GM10248 (cell line): ENCODE results near the gene FXYD1.
"Not testable (repeated sequence)": the region's sequence is repeated elsewhere in the genome, so short reads cannot be mapped to it uniquely, and the experiment has no call there.

Source experiments
- CTCF ChIA-PET: fragments of 300-600 bp; sonication (Branson Sonifier 250); formaldehyde crosslinking; extraction: SDS; loops from one replicate; lab custom pipeline; 2021; ENCODE audit warnings: antibody characterized with exemption; lab: Yijun Ruan, JAX
- POLR2A ChIA-PET: fragments of 350-650 bp; sonication (Branson Sonifier 250); formaldehyde crosslinking; extraction: SDS; loops from one replicate; lab custom pipeline; 2020; ENCODE audit warnings: antibody characterized with exemption; lab: Yijun Ruan, JAX
- DNase-seq: peaks from one replicate; pipeline ENCODE4 v3.0.0; 2012; ENCODE audit errors: extremely low spot score
- TF ChIP-seq, protein P1 (sequence below): IDR thresholded peaks from 2 replicates; pipeline ENCODE4 v1.5.1; 2012; ENCODE audit warnings: mild to moderate bottlenecking, low read depth; ENCODE audit errors: extremely low read depth, missing control alignments, control extremely low read depth

The FXYD1 gene

DNA sequence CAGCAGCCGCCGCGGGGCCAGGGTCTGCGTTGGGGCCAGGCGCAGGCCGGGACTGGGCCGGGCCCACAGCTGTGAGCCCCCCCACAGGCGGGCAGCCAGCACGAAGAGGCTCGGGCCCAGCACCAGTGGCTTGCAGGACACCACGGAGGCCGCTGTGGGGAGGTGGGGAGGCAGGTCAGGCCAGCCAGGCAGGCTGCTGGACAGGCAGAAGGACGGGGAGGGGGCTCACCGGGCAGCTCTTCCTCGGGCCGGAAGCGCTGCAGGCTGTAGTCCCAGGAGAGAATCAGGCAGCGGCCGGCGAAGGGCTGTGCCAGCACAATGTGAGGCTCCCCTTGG is 12.0 kb upstream of the FXYD1 start:
- TF ChIP-seq, protein P1, sequence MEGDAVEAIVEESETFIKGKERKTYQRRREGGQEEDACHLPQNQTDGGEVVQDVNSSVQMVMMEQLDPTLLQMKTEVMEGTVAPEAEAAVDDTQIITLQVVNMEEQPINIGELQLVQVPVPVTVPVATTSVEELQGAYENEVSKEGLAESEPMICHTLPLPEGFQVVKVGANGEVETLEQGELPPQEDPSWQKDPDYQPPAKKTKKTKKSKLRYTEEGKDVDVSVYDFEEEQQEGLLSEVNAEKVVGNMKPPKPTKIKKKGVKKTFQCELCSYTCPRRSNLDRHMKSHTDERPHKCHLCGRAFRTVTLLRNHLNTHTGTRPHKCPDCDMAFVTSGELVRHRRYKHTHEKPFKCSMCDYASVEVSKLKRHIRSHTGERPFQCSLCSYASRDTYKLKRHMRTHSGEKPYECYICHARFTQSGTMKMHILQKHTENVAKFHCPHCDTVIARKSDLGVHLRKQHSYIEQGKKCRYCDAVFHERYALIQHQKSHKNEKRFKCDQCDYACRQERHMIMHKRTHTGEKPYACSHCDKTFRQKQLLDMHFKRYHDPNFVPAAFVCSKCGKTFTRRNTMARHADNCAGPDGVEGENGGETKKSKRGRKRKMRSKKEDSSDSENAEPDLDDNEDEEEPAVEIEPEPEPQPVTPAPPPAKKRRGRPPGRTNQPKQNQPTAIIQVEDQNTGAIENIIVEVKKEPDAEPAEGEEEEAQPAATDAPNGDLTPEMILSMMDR: no peak
- ChIA-PET CTCF (interaction anchor here (0.9 to 7.0 kb wide), 4 partner anchors 9 to 131 kb away, joined by 4 to 58 read pairs (median 6); partner anchors contain the start of gene LGI4), POLR2A (no interaction called here)
- no peak for DNase-seq

DNA sequence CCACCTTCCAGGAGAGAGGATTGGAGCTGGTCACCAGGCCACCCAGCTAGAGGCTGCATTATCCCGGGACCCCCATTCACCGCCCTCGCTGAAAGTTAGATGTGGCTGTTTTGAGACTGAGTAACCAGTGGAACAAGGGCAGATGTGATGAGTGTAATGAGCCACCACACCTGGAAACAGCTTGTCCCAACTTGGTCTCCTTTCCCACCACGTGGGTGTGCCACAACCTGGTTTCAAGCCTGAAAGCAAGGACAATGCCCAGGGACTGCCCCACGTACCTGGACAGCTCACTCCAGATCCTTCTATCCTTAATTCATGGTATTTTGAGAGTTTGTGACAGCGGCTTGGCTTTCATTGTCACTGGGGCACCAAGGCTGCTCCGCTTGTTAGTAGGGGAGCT is 10.8 kb upstream of the FXYD1 start:
- TF ChIP-seq, protein P1: no peak
- DNase-seq: no peak
- POLR2A ChIA-PET: interaction anchor here (0.6 kb wide), 1 partner anchor 77 kb away, joined by 4 read pairs; no protein-coding TSS in a partner anchor
- CTCF ChIA-PET: interaction anchor here (1.1 to 7.0 kb wide), 5 partner anchors 8 to 132 kb away, joined by 4 to 58 read pairs (median 6); partner anchors contain the start of gene LGI4

DNA sequence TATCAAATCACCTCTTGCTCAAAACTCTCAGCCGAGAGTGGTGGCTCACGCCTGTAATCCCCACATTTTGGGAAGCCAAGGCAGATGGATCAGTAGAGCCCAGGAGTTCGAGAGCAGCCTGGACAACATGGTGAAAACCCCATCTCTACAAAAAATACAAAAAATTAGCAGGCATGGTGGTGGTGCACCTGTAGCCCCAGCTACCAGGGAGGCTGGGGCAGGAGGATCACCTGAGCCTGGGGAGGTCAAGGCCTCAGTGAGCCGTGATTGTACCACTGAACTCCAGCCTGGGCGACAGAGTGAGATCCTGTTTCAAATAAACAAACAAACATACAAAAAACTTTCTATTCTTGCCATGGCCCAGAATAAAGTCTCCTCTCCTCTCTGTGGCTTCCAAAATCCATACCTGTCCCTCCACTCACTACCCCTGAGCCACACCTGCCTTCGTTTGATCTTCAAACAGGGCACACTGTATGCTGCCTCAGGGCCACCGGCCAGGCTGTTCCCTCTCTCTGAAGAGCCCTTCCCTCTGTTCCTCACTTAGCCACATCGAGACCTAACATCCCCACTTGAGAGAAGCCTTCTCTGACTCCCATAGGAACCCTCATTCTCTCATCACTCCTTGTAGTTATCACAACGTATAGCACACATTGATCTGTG is 10.1 kb upstream of the FXYD1 start:
- TF ChIP-seq, protein P1: no peak
- no peak for DNase-seq
- ChIA-PET POLR2A (no interaction called here), CTCF (interaction anchor here (1.2 to 7.0 kb wide), 3 partner anchors 7 to 62 kb away, joined by 6 to 58 read pairs (median 7); partner anchors contain the start of gene LGI4)

DNA sequence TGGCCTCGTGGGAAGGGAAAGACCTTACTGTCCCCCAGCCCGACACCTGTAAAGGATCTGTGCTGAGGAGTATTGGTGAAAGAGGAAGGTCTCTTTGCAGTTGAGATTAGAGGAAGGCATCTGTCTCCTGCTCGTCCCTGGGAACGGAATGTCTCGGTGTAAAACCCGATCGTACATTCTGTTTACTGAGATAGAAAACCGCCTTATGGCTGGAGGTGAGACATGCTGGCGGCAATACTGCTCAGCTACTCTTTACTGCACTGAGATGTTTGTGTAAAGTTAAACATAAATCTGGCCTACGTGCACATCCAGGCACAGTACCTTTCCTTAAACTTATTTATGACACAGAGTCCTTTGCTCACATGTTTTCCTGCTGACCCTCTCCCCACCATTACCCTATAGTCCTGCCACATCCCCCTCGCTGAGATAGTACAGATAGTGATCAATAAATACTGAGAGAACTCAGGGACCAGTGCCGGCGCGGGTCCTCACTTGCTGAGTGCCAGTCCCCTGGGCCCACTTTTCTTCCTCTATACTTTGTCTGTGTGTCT is 8.8 kb upstream of the FXYD1 start:
- POLR2A ChIA-PET, DNase-seq, CTCF ChIA-PET: not testable (repeated sequence)

DNA sequence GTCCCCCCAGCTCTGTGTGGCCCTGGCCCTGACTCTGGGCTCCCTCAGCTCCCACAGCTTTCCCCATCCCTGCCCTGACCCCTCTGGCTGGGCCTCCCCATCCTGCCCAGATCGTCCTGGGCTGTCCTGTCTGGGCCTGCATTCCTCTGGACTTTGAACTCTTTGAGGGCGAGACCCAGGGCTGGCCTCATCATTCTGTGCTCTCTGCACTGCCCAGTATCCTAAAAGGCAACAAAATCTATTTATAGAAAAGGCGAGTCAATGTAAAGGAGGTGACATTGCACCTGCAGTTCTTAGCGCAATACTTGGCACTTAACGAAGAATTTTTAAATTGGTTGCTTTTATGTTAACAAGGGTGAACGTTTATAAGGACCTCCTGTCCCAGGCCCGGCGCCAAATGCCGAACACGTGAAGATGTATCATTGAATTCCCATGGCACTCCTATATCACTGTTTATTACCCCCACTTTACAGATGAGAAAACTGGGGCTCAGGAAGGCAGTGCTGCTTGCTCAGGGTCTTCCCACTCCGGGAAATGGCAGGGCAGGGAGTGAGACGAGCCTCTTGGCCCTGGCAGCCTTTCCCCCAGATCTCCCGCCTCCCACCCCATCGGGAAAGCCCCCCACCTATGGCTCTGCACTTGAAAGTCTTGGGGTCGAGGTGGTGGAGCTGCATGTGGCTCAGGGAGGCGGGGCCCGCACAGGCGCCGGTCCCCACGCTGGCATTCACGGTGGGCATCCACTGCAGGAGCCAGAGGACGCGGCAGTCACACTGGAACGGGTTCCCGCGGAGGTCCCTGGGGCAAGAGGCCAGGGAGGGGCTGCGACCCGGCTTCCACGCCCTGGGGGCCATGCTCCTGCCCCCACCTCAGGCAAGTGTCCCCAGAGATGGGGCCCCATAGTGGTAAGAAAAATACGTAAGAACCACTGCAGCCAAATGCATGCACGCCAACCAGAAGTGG is 7.6 kb upstream of the FXYD1 start:
- no peak for DNase-seq
- POLR2A ChIA-PET: no interaction called here
- TF ChIP-seq, protein P1: no peak
- CTCF ChIA-PET: interaction anchor here (0.8 kb wide), 1 partner anchor 16 kb away, joined by 3 read pairs; no protein-coding TSS in a partner anchor

DNA sequence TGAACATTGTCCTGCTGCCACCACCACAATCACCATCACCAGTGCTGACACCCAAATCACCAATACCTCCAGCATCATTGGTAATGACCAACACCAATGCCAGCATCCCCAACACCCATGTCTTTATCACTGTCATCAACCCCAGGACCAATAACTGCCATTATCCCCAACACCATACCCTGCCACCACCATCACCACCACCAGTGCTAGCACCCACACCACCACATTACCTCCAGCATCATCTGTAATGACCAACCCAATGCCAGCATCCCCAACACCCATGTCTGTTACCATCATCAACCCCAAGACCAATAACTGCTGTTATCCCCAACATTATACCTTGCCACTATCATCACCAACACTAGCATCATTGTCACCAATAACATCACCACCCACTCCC is 6.4 kb upstream of the FXYD1 start:
- TF ChIP-seq, protein P1: no peak
- ChIA-PET POLR2A (no interaction called here), CTCF (no interaction called here)
- DNase-seq: no peak
